ENCODE measurements around the gene TMEM183A. TPM values are rescaled to one million over a fixed set of nuclear protein-coding genes. Genes with fewer than 3 reads are reported as not detected.

TMEM183A gene
- total RNA-seq: 50.4 TPM
- long read RNA-seq, transcript TMEM183A-201 (8 exons, 3,019 nt): major isoform, 91 of 138 reads
- long read RNA-seq, partial matches to known transcripts: 5 of 138 reads
- long read RNA-seq, other reads (novel, unspliced or antisense): 42 of 138 reads

GRCh38 chr1:203006948-203007871 is at the start of gene TMEM183A:
TSS of gene TMEM183A (plus strand) at chr1:203007374. CDS start at chr1:203007466, 92 bp downstream.
- Histone ChIP-seq H3K27ac (peak within 1 kb of the TSS; percentile 90), H3K36me3 (peaks cover 34% of the 10 kb centered on the region), H3K9me3 (no peaks in the 10 kb centered on the region), H3K4me1 (peaks cover 19% of the 10 kb centered on the region), H3K27me3 (no peaks in the 10 kb centered on the region), H3K4me3 (peak within 1 kb of the TSS; percentile 85)
- TF ChIP-seq CTCF (IDR thresholded peaks at IDR 0.05): no peak
- DNase-seq (peak; percentile 98), ATAC-seq (peak; percentile 98)
- intact Hi-C loops (cut with DNase I): no loop called here

- intact Hi-C loops (cut with DNase I): no loop called here
- ATAC-seq (peak; percentile 99), DNase-seq (peak; percentile 97)
- TF ChIP-seq CTCF (IDR thresholded peaks at IDR 0.05): peak; percentile 37
- H3K27me3 ChIP-seq: no peaks in the 10 kb centered on the region
- H3K9me3 ChIP-seq: no peaks in the 10 kb centered on the region
- peak within 1 kb of the TSS; percentile 98 for H3K27ac ChIP-seq
- H3K36me3 ChIP-seq: peaks cover 10% of the 10 kb centered on the region
- H3K4me3 ChIP-seq: peak within 1 kb of the TSS; percentile 97
- H3K4me1 ChIP-seq: peaks cover 51% of the 10 kb centered on the region
Observed at GRCh38 chr1:202957733-202958543, 49.2 kb upstream of the TMEM183A start, which contains the start of gene ADIPOR1. TSS of gene ADIPOR1 (minus strand) at chr1:202958312. CDS start at chr1:202951070, 7,242 bp downstream.

GRCh38 chr1:202958544-202959275 is 48.5 kb upstream of the TMEM183A start:
- DNase-seq: no peak
- Histone ChIP-seq H3K4me3 (peak overlapping the region; percentile 97), H3K4me1 (peaks cover 43% of the 10 kb centered on the region), H3K27ac (peak overlapping the region; percentile 98), H3K9me3 (no peaks in the 10 kb centered on the region), H3K27me3 (no peaks in the 10 kb centered on the region), H3K36me3 (peaks cover 17% of the 10 kb centered on the region)
- TF ChIP-seq CTCF (IDR thresholded peaks at IDR 0.05): no peak
- intact Hi-C loops (cut with DNase I): no loop called here
- no peak for ATAC-seq

GRCh38 chr1:202959276-202959620 is 47.9 kb upstream of the TMEM183A start:
- Histone ChIP-seq H3K4me3 (no peak overlapping the region), H3K36me3 (peaks cover 23% of the 10 kb centered on the region), H3K27me3 (no peaks in the 10 kb centered on the region), H3K27ac (peak overlapping the region; percentile 98), H3K9me3 (no peaks in the 10 kb centered on the region), H3K4me1 (peaks cover 38% of the 10 kb centered on the region)
- intact Hi-C loops (cut with DNase I): no loop called here
- ATAC-seq (no peak), DNase-seq (no peak)
- no peak for TF ChIP-seq CTCF (IDR thresholded peaks at IDR 0.05)
